Measurements from ENCODE around the gene NOC3L.

DNA sequence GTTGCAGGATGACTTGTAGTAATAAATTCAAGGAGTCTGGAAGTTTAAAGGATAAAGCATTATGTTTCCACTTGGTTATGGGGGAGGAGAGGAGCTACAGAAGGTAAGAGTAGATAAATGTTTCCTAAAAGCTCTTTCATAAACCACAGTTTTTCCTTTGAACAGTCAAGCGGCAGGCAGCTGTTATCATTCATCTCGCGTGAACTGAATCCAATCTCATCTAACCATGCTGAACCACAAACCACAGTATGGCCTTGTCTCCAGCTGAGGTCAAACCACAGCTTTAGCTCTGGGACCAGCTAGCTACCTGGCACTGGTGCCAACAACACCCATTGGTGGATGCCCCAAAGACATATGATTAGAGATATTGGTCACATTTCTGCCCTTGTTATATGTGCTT is 63.3 kb downstream of the NOC3L start:
- TF ChIP-seq, protein P1, sequence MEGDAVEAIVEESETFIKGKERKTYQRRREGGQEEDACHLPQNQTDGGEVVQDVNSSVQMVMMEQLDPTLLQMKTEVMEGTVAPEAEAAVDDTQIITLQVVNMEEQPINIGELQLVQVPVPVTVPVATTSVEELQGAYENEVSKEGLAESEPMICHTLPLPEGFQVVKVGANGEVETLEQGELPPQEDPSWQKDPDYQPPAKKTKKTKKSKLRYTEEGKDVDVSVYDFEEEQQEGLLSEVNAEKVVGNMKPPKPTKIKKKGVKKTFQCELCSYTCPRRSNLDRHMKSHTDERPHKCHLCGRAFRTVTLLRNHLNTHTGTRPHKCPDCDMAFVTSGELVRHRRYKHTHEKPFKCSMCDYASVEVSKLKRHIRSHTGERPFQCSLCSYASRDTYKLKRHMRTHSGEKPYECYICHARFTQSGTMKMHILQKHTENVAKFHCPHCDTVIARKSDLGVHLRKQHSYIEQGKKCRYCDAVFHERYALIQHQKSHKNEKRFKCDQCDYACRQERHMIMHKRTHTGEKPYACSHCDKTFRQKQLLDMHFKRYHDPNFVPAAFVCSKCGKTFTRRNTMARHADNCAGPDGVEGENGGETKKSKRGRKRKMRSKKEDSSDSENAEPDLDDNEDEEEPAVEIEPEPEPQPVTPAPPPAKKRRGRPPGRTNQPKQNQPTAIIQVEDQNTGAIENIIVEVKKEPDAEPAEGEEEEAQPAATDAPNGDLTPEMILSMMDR (tag by site-specific recombination; IDR thresholded peaks at IDR 0.05) = no peak
- TF ChIP-seq ZNF174 (tag by site-specific recombination; IDR thresholded peaks at IDR 0.05) = no peak
- no peak for TF ChIP-seq TCF7L2 (IDR thresholded peaks at IDR 0.05; ENCODE audit: borderline replicate concordance, low read depth, low read length)
- TF ChIP-seq HOXA7 (CRISPR knock-in tag; IDR thresholded peaks at IDR 0.05; ENCODE audit: borderline replicate concordance) = no peak
- no peak for TF ChIP-seq BCL11B (tag by site-specific recombination; IDR thresholded peaks at IDR 0.05; ENCODE audit: low read depth)
- TF ChIP-seq, protein P2, sequence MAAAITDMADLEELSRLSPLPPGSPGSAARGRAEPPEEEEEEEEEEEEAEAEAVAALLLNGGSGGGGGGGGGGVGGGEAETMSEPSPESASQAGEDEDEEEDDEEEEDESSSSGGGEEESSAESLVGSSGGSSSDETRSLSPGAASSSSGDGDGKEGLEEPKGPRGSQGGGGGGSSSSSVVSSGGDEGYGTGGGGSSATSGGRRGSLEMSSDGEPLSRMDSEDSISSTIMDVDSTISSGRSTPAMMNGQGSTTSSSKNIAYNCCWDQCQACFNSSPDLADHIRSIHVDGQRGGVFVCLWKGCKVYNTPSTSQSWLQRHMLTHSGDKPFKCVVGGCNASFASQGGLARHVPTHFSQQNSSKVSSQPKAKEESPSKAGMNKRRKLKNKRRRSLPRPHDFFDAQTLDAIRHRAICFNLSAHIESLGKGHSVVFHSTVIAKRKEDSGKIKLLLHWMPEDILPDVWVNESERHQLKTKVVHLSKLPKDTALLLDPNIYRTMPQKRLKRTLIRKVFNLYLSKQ (tag by site-specific recombination; IDR thresholded peaks at IDR 0.05; ENCODE audit: borderline replicate concordance) = no peak
- TF ChIP-seq, protein P3, sequence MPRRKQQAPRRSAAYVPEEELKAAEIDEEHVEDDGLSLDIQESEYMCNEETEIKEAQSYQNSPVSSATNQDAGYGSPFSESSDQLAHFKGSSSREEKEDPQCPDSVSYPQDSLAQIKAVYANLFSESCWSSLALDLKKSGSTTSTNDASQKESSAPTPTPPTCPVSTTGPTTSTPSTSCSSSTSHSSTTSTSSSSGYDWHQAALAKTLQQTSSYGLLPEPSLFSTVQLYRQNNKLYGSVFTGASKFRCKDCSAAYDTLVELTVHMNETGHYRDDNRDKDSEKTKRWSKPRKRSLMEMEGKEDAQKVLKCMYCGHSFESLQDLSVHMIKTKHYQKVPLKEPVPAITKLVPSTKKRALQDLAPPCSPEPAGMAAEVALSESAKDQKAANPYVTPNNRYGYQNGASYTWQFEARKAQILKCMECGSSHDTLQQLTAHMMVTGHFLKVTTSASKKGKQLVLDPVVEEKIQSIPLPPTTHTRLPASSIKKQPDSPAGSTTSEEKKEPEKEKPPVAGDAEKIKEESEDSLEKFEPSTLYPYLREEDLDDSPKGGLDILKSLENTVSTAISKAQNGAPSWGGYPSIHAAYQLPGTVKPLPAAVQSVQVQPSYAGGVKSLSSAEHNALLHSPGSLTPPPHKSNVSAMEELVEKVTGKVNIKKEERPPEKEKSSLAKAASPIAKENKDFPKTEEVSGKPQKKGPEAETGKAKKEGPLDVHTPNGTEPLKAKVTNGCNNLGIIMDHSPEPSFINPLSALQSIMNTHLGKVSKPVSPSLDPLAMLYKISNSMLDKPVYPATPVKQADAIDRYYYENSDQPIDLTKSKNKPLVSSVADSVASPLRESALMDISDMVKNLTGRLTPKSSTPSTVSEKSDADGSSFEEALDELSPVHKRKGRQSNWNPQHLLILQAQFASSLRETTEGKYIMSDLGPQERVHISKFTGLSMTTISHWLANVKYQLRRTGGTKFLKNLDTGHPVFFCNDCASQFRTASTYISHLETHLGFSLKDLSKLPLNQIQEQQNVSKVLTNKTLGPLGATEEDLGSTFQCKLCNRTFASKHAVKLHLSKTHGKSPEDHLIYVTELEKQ (tag by site-specific recombination; IDR thresholded peaks at IDR 0.05; ENCODE audit: borderline replicate concordance) = no peak
- TF ChIP-seq ZNF350 (tag by site-specific recombination; IDR thresholded peaks at IDR 0.05) = no peak
- no peak for TF ChIP-seq BCL11A (tag by site-specific recombination; IDR thresholded peaks at IDR 0.05; ENCODE audit: low read depth)
- TF ChIP-seq KLF8 (tag by site-specific recombination; IDR thresholded peaks at IDR 0.05) = no peak
- TF ChIP-seq, protein P4, sequence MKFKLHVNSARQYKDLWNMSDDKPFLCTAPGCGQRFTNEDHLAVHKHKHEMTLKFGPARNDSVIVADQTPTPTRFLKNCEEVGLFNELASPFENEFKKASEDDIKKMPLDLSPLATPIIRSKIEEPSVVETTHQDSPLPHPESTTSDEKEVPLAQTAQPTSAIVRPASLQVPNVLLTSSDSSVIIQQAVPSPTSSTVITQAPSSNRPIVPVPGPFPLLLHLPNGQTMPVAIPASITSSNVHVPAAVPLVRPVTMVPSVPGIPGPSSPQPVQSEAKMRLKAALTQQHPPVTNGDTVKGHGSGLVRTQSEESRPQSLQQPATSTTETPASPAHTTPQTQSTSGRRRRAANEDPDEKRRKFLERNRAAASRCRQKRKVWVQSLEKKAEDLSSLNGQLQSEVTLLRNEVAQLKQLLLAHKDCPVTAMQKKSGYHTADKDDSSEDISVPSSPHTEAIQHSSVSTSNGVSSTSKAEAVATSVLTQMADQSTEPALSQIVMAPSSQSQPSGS (tag by site-specific recombination; IDR thresholded peaks at IDR 0.05; ENCODE audit: low read depth) = no peak
- TF ChIP-seq ZNF114 (tag by site-specific recombination; IDR thresholded peaks at IDR 0.05) = no peak

Data from HEK293 (cell line).